ENCODE measurements around the gene ROBO1. TPM values are rescaled to one million over a fixed set of nuclear protein-coding genes. Genes with fewer than 3 reads are reported as not detected.

The ROBO1 gene
- total and polyA plus RNA-seq, 2 of the 13 experiments (the other 11 are each of a cell fraction or from before 2014, with no cell fraction given), result 52.2 to 71.0 TPM

- no peak for TF ChIP-seq LBX2 (CRISPR knock-in tag; IDR thresholded peaks at IDR 0.05; ENCODE audit: borderline replicate concordance)
- TF ChIP-seq THRA (CRISPR knock-in tag; IDR thresholded peaks at IDR 0.05; ENCODE audit: borderline replicate concordance), result no peak
- no peak for TF ChIP-seq ZNF451 (CRISPR knock-in tag; IDR thresholded peaks at IDR 0.05)
- TF ChIP-seq ZNF101 (CRISPR knock-in tag; IDR thresholded peaks at IDR 0.05; ENCODE audit: borderline replicate concordance, low read depth), result no peak
- TF ChIP-seq SOX5 (CRISPR knock-in tag; IDR thresholded peaks at IDR 0.05; ENCODE audit: borderline replicate concordance), result no peak
- TF ChIP-seq ELF3 (CRISPR knock-in tag; IDR thresholded peaks at IDR 0.05), result no peak
- no peak; the same call in 1 of the 2 replicates for TF ChIP-seq ZNF501 (CRISPR knock-in tag; IDR thresholded peaks at IDR 0.05)
- no peak for TF ChIP-seq ZBTB46 (CRISPR knock-in tag; IDR thresholded peaks at IDR 0.05; ENCODE audit: borderline replicate concordance)
- TF ChIP-seq MTA1 (CRISPR knock-in tag; IDR thresholded peaks at IDR 0.05; ENCODE audit: borderline replicate concordance), result no peak
- no peak for TF ChIP-seq ZBTB1 (CRISPR knock-in tag; IDR thresholded peaks at IDR 0.05; ENCODE audit: borderline replicate concordance)
- TF ChIP-seq ZNF234 (CRISPR knock-in tag; conservative IDR thresholded peaks at IDR 0.05), result no peak
- TF ChIP-seq CREM (IDR thresholded peaks at IDR 0.05), result no peak
- TF ChIP-seq CREM (CRISPR knock-in tag; IDR thresholded peaks at IDR 0.05), result no peak
- no peak for TF ChIP-seq ETV6 (CRISPR knock-in tag; conservative IDR thresholded peaks at IDR 0.05)
- TF ChIP-seq RAD51 (IDR thresholded peaks at IDR 0.05; ENCODE audit: borderline replicate concordance), result no peak
- no peak for TF ChIP-seq PPARG (CRISPR knock-in tag; conservative IDR thresholded peaks at IDR 0.05)
- no peak for TF ChIP-seq ZNF367 (CRISPR knock-in tag; IDR thresholded peaks at IDR 0.05; ENCODE audit: borderline replicate concordance)
- no peak for TF ChIP-seq CSRNP1 (CRISPR knock-in tag; IDR thresholded peaks at IDR 0.05)
- no peak for TF ChIP-seq ZNF513 (CRISPR knock-in tag; conservative IDR thresholded peaks at IDR 0.05)
- no peak; the same call in 1 of the 2 replicates for TF ChIP-seq KDM2A (CRISPR knock-in tag; IDR thresholded peaks at IDR 0.05; ENCODE audit: borderline replicate concordance, low read depth)
- no peak for TF ChIP-seq ZMYM2 (CRISPR knock-in tag; IDR thresholded peaks at IDR 0.05)
- TF ChIP-seq HOXA3 (CRISPR knock-in tag; IDR thresholded peaks at IDR 0.05), result peak; percentile 42
- no peak for TF ChIP-seq BRCA1 (CRISPR knock-in tag; IDR thresholded peaks at IDR 0.05)
- TF ChIP-seq BORCS8-MEF2B (CRISPR knock-in tag; IDR thresholded peaks at IDR 0.05), result no peak
These were observed 749.1 kb downstream of the ROBO1 start (continued) for GRCh38 chr3:79018671-79019136.
